Measurements from ENCODE around the gene SUPT5H. TPM values are rescaled to one million over a fixed set of nuclear protein-coding genes. Genes with fewer than 3 reads are reported as not detected.

Gene SUPT5H
- total and polyA plus RNA-seq, 2 of the 13 experiments (the other 11 are each of a cell fraction or from before 2014, with no cell fraction given) = 48.2 to 51.7 TPM

- peak; percentile 38 for TF ChIP-seq ZNF18 (CRISPR knock-in tag; IDR thresholded peaks at IDR 0.05; ENCODE audit: insufficient replicate concordance)
- TF ChIP-seq USF2 (IDR thresholded peaks at IDR 0.05; ENCODE audit: low read depth, low read length) = 0 out of 2 replicates have a peak, but pooled peaks have one; percentile 14
- no peak for TF ChIP-seq USF2 (CRISPR knock-in tag; IDR thresholded peaks at IDR 0.05; ENCODE audit: borderline replicate concordance)
- TF ChIP-seq ZNF276 (CRISPR knock-in tag; IDR thresholded peaks at IDR 0.05; ENCODE audit: low read depth) = peak; percentile 93; the same call in 1 of the 2 replicates
- peak; percentile 76; the same call in 1 of the 2 replicates for TF ChIP-seq ZNF772 (CRISPR knock-in tag; IDR thresholded peaks at IDR 0.05)
- 0 out of 2 replicates have a peak, but pooled peaks have one; percentile 33 for TF ChIP-seq ZBTB7A (CRISPR knock-in tag; IDR thresholded peaks at IDR 0.05)
- no peak for TF ChIP-seq ZBTB4 (CRISPR knock-in tag; IDR thresholded peaks at IDR 0.05; ENCODE audit: borderline replicate concordance)
- 0 out of 2 replicates have a peak, but pooled peaks have one; percentile 42 for TF ChIP-seq ONECUT2 (CRISPR knock-in tag; IDR thresholded peaks at IDR 0.05)
- no peak for TF ChIP-seq MIER2 (CRISPR knock-in tag; IDR thresholded peaks at IDR 0.05)
- TF ChIP-seq ZNF549 (CRISPR knock-in tag; IDR thresholded peaks at IDR 0.05) = peak; percentile 79; the same call in 1 of the 2 replicates
- TF ChIP-seq SCMH1 (CRISPR knock-in tag; IDR thresholded peaks at IDR 0.05; ENCODE audit: borderline replicate concordance) = no peak
- 0 out of 2 replicates have a peak, but pooled peaks have one; percentile 61 for TF ChIP-seq ZNF580 (CRISPR knock-in tag; IDR thresholded peaks at IDR 0.05; ENCODE audit: borderline replicate concordance, low read depth)
- peak; percentile 35; the same call in 1 of the 2 replicates for TF ChIP-seq ZGPAT (CRISPR knock-in tag; IDR thresholded peaks at IDR 0.05)
- TF ChIP-seq ARID2 (CRISPR knock-in tag; IDR thresholded peaks at IDR 0.05; ENCODE audit: borderline replicate concordance) = peak; percentile 85; the same call in 1 of the 2 replicates
- TF ChIP-seq PREB (CRISPR knock-in tag; IDR thresholded peaks at IDR 0.05) = 0 out of 2 replicates have a peak, but pooled peaks have one; percentile 71
Observed at GRCh38 chr19:39506944-39507714, 61.7 kb downstream of the SUPT5H start (continued).
